K562 (cell line): ENCODE results near the gene NDUFB10. TPM values are rescaled to one million over a fixed set of nuclear protein-coding genes. Genes with fewer than 3 reads are reported as not detected.
A peak's percentile ranks its signal among the peaks of the same experiment; 100 is the strongest.

Experiments
- ATAC-seq: fragments of 200-7000 bp; cut with Tn5 transposase; 3 replicates; pipeline ENCODE4 v1.9.1; 2020; ENCODE audit warnings: moderate library complexity
- BruUV-seq: library from RNA; stranded (reverse); fragments of 400-500 nt; replicated peaks from 2 replicates; lab custom pipeline; 2021; lab: Mats Ljungman, UMichigan
- CTCF ChIA-PET: fragments of 300-600 bp; formaldehyde crosslinking; extraction: SDS; loops from one replicate; lab custom pipeline; 2021; ENCODE audit warnings: low intra/inter-chr PET ratio; lab: Yijun Ruan, JAX
- POLR2A ChIA-PET: fragments of 300-600, 350-650 bp; sonication (Branson Sonifier 250); formaldehyde crosslinking; extraction: SDS; loops from one replicate; lab custom pipeline; 2021; ENCODE audit warnings: antibody characterized with exemption, inconsistent platforms; lab: Yijun Ruan, JAX
- DNase-seq, 4 experiments: peaks; one replicate each; pipeline versions ENCODE4 v3.0.0 to v3.0.0-alpha.2; 2011 to 2018; ENCODE audit warnings: low spot score in 3 of 4, mixed read lengths in 3 of 4; ENCODE audit errors: extremely low read depth in 1 of 4
- FAIRE-seq: peaks from 2 replicates; lab custom pipeline; 2011; peaks lifted over from hg19 to GRCh38; lab: Jason Lieb, UNC
- H2AFZ ChIP-seq: 2 replicates; pipeline ENCODE4 v1.6.0; 2011; ENCODE audit warnings: low read depth, low read length, control low read depth, inconsistent platforms
- H3K27ac ChIP-seq: fragments of 200-600 bp; 3 replicates; pipeline ENCODE4 v1.8.0; 2011; ENCODE audit warnings: low read depth, mild to moderate bottlenecking, control low read depth, inconsistent platforms, low read length, moderate library complexity, mixed read lengths; ENCODE audit errors: extremely low read depth
- H3K27me3 ChIP-seq, 2 experiments: fragments of 300-600 bp in 1 of 2; 2 replicates in 1 of 2; 3 replicates in 1 of 2; pipeline versions ENCODE4 v1.6.0 to v1.8.0; 2011; ENCODE audit warnings: inconsistent platforms in 2 of 2, low read length in 2 of 2, mild to moderate bottlenecking in 1 of 2, mixed read lengths in 1 of 2, moderate library complexity in 1 of 2; ENCODE audit not compliant: control insufficient read depth in 2 of 2, insufficient read depth in 2 of 2
- H3K36me3 ChIP-seq: fragments of 300-600 bp; 3 replicates; pipeline ENCODE4 v1.8.0; 2011; ENCODE audit warnings: mild to moderate bottlenecking, low read length, inconsistent platforms; ENCODE audit not compliant: control insufficient read depth, insufficient read depth
- H3K4me1 ChIP-seq, 2 experiments: fragments of 200-600 bp in 1 of 2; replicated peaks in 1 of 2; 2 replicates in 1 of 2; 3 replicates in 1 of 2; pipeline versions ENCODE4 v1.5.1 to v1.8.0; 2011; ENCODE audit warnings: inconsistent platforms in 2 of 2, low read length in 2 of 2, mild to moderate bottlenecking in 1 of 2, mixed read lengths in 1 of 2, moderate library complexity in 1 of 2; ENCODE audit not compliant: control insufficient read depth in 2 of 2, insufficient read depth in 2 of 2
- H3K4me2 ChIP-seq: 2 replicates; pipeline ENCODE4 v1.6.1; 2011; ENCODE audit warnings: low read length, control low read depth, inconsistent platforms, mixed read lengths; ENCODE audit not compliant: insufficient read depth
- H3K4me3 ChIP-seq: fragments of 200-600 bp; sonication (generic), shearing (Covaris generic); 2 replicates; pipeline ENCODE4 v1.5.1; 2016; ENCODE audit warnings: control low read depth, inconsistent platforms
- H3K79me2 ChIP-seq: fragments of 200-600 bp; 3 replicates; pipeline ENCODE4 v1.8.0; 2011; ENCODE audit warnings: low read length, inconsistent platforms; ENCODE audit not compliant: control insufficient read depth, insufficient read depth
- H3K9ac ChIP-seq, 2 experiments: 2 replicates each; pipeline versions ENCODE4 v1.6.0 to v1.6.1; 2011; ENCODE audit warnings: low read depth in 2 of 2, low read length in 2 of 2, control low read depth in 1 of 2, inconsistent platforms in 1 of 2, mild to moderate bottlenecking in 1 of 2, mixed read lengths in 1 of 2; ENCODE audit not compliant: insufficient read depth in 1 of 2
- H3K9me1 ChIP-seq: one replicate; pipeline ENCODE4 v1.6.0; 2011; ENCODE audit warnings: inconsistent platforms, mild to moderate bottlenecking, low read length, moderate library complexity; ENCODE audit not compliant: control insufficient read depth, insufficient read depth
- H3K9me3 ChIP-seq: replicated peaks from 2 replicates; pipeline ENCODE4 v1.5.1; 2011; ENCODE audit warnings: low read depth, low read length, inconsistent platforms; ENCODE audit not compliant: control insufficient read depth, insufficient read depth
- H4K20me1 ChIP-seq: replicated peaks from 2 replicates; pipeline ENCODE4 v1.6.1; 2011; ENCODE audit warnings: low read length, inconsistent platforms, mixed read lengths; ENCODE audit not compliant: control insufficient read depth, insufficient read depth
- BCOR ChIP-seq: fragments of 450-650 bp; IDR thresholded peaks from 2 replicates; pipeline ENCODE4 v1.6.1; 2016
- CTCF ChIP-seq, 3 experiments: IDR thresholded peaks in 2 of 3; conservative IDR thresholded peaks in 1 of 3; 2 replicates each; pipeline ENCODE4 v1.5.1; 2011 to 2012; ENCODE audit warnings: low read length in 3 of 3, mild to moderate bottlenecking in 3 of 3, control low read depth in 2 of 3, improper control_type of control experiment in 1 of 3, inconsistent platforms in 1 of 3, low read depth in 1 of 3, mixed read lengths in 1 of 3, moderate library complexity in 1 of 3; ENCODE audit not compliant: insufficient read depth in 2 of 3
- FOXK1 ChIP-seq: sonication (generic); formaldehyde crosslinking; IDR thresholded peaks from 2 replicates; pipeline ENCODE4 v1.8.0; 2022; ENCODE audit warnings: missing genetic modification reagents, mild to moderate bottlenecking, borderline replicate concordance
- POLR2A ChIP-seq: fragments of 450-650 bp; conservative IDR thresholded peaks from 2 replicates; pipeline ENCODE4 v1.6.1; 2016
- SAP30 ChIP-seq: fragments of 200-600 bp; sonication (generic); IDR thresholded peaks from 2 replicates; pipeline ENCODE4 v1.6.1; 2012; ENCODE audit warnings: borderline replicate concordance, low read depth, mild to moderate bottlenecking, moderate library complexity, low read length, control low read depth, inconsistent platforms; ENCODE audit not compliant: insufficient read depth, poor library complexity, severe bottlenecking
- SIN3B ChIP-seq: fragments of 450-650 bp; IDR thresholded peaks from 2 replicates; pipeline ENCODE4 v1.6.1; 2017; ENCODE audit warnings: low read depth, mild to moderate bottlenecking, moderate library complexity
- SP2 ChIP-seq: IDR thresholded peaks from 2 replicates; pipeline ENCODE4 v1.6.1; 2011; ENCODE audit warnings: mild to moderate bottlenecking, low read depth, low read length, moderate library complexity; ENCODE audit not compliant: poor library complexity, severe bottlenecking; ENCODE audit errors: extremely low read depth
- SUPT5H ChIP-seq: fragments of 450-650 bp; IDR thresholded peaks from 2 replicates; pipeline ENCODE4 v1.6.1; 2016
- ZBTB40 ChIP-seq, 2 experiments: fragments of 450-650 bp in 1 of 2; sonication (generic) in 1 of 2; formaldehyde crosslinking in 1 of 2; IDR thresholded peaks; 2 replicates each; pipeline versions ENCODE4 v1.7.1 to v1.9.0; 2016 to 2022; ENCODE audit warnings: inconsistent platforms in 1 of 2, mild to moderate bottlenecking in 1 of 2, missing genetic modification reagents in 1 of 2
- ZNF121 ChIP-seq: sonication (generic); formaldehyde crosslinking; conservative IDR thresholded peaks from 2 replicates; pipeline ENCODE4 v1.8.0; 2022; ENCODE audit warnings: missing genetic modification reagents
- whole genome bisulfite sequencing: fragments of 100-300 bp; shearing (Covaris generic); methylation state at CpG from one replicate; pipeline ENCODE4 v1.1.6; 2016; ENCODE audit warnings: low coverage, mixed read lengths; ENCODE audit not compliant: insufficient coverage; ENCODE audit errors: missing lambda C conversion rate; 5-methylcytosine and 5-hydroxymethylcytosine counted together
- in situ Hi-C: fragments of 300-500 bp; cut with MboI; formaldehyde crosslinking; loops from 4 replicates; pipeline ENCODE4 v1.15.0; 2018; ENCODE audit warnings: inconsistent platforms, mixed read lengths
- intact Hi-C: fragments of 100-400 bp; cut with micrococcal nuclease; formaldehyde crosslinking; loops from 2 replicates; pipeline ENCODE4 v1.14.2; 2022
- polyA plus RNA-seq, 8 experiments: library from polyadenylated mRNA; depleted of rRNA in 4 of 8; stranded (reverse) in 5 of 8; unstranded in 3 of 8; fragments of >200 nt; fragmentation: Nextera tagmentation in 2 of 8; fragmentation: Illumina TruSeq in 1 of 8; extraction: Ambion mirVana in 2 of 8; extraction: Trizol in 1 of 8; gene quantifications; 2 replicates each; pipeline versions ENCODE4 v1.2.1 to v1.2.3, GENCODE V29; 2011 to 2014; ENCODE audit warnings: inconsistent platforms in 1 of 8, missing spikeins in 1 of 8
- total RNA-seq, 7 experiments: library from RNA; depleted of rRNA in 6 of 7; stranded (reverse); fragments of >200 nt in 6 of 7; fragmentation: Illumina TruSeq in 2 of 7; extraction: Trizol in 2 of 7; gene quantifications; 2 replicates each; pipeline versions ENCODE4 v1.2.1 to v1.2.3, GENCODE V29; 2011 to 2021; ENCODE audit warnings: low replicate concordance in 1 of 7

NDUFB10 gene
- total and polyA plus RNA-seq, 9 of the 15 experiments (the other 6 are each of a cell fraction or from before 2014, with no cell fraction given) = 69.3 to 527 (median 161) TPM

- no peaks in the 10 kb centered on the region for H3K27me3 ChIP-seq
- H3K4me3 ChIP-seq = peak overlapping the region; percentile 70
- peak overlapping the region; percentile 88 for H2AFZ ChIP-seq
- no peak for DNase-seq
- no TSS peak for BruUV-seq
- H3K36me3 ChIP-seq = peaks cover 37% of the 10 kb centered on the region; the same call in 2 of the 3 replicates
- no peak for ATAC-seq
- peaks cover 6 to 77% of the 10 kb centered on the region in 2 experiments; a peak in 4 of 5 replicates for H3K4me1 ChIP-seq
- intact Hi-C loops = no loop called here
- peaks cover 16% of the 10 kb centered on the region for H3K79me2 ChIP-seq
- H3K9ac ChIP-seq = peak overlapping the region in 1 of 2 experiments; percentile 85; a peak in 2 of 4 replicates
- WGBS = 15% methylated on average over 19 of the region's 19 CpGs
- in situ Hi-C loops = no loop called here
- H3K27ac ChIP-seq = no peak overlapping the region
- H3K9me1 ChIP-seq = no peaks in the 10 kb centered on the region
- POLR2A ChIA-PET = interaction anchor here (0.8 to 10.2 kb wide), 4 partner anchors 9 to 44 kb away, joined by 3 to 103 read pairs (median 10); partner anchors contain the start of genes RNF151, RPS2 and TBL3
- peak overlapping the region; percentile 79 for H3K4me2 ChIP-seq
- no peaks in the 10 kb centered on the region for H3K9me3 ChIP-seq
- no peaks in the 10 kb centered on the region for H4K20me1 ChIP-seq
- FAIRE-seq = peak; percentile 63
- CTCF ChIA-PET = no interaction called here
- 0 out of 2 replicates have a peak, but pooled peaks have one; percentile 43 for TF ChIP-seq POLR2A
- TF ChIP-seq ZBTB40 (IDR thresholded peaks at IDR 0.05) = no peak
- TF ChIP-seq ZBTB40 (CRISPR knock-in tag; IDR thresholded peaks at IDR 0.05) = no peak
- 0 out of 2 replicates have a peak, but pooled peaks have one; percentile 35 for TF ChIP-seq FOXK1
- 0 out of 2 replicates have a peak, but pooled peaks have one; percentile 9 for TF ChIP-seq SUPT5H
- TF ChIP-seq CTCF (IDR thresholded peaks at IDR 0.05 in 2 of 3, conservative IDR thresholded peaks at IDR 0.05 in 1 of 3; ENCODE audit: insufficient read depth in 2 of 3, low read depth in 1 of 3, low read length in 3 of 3) = 0 out of 6 replicates have a peak, but pooled peaks of 1 of the 3 experiments have one; percentile 38
- 0 out of 2 replicates have a peak, but pooled peaks have one; percentile 6 for TF ChIP-seq SIN3B
- TF ChIP-seq SAP30 = peak; percentile 13
- no peak for TF ChIP-seq ZNF121 (CRISPR knock-in tag)
- peak; percentile 21; the same call in 1 of the 2 replicates for TF ChIP-seq BCOR
- no peak for TF ChIP-seq SP2
Observed at GRCh38 chr16:1982991-1983543, 23.7 kb downstream of the NDUFB10 start.
